Medulla oblongata (tissue), 1 donor: ENCODE results near the gene ACTN4.

Experiments used
- DNase-seq: peaks from one replicate; pipeline ENCODE4 v3.0.0-alpha.2; 2015; ENCODE audit errors: extremely low spot score

Gene ACTN4

DNA sequence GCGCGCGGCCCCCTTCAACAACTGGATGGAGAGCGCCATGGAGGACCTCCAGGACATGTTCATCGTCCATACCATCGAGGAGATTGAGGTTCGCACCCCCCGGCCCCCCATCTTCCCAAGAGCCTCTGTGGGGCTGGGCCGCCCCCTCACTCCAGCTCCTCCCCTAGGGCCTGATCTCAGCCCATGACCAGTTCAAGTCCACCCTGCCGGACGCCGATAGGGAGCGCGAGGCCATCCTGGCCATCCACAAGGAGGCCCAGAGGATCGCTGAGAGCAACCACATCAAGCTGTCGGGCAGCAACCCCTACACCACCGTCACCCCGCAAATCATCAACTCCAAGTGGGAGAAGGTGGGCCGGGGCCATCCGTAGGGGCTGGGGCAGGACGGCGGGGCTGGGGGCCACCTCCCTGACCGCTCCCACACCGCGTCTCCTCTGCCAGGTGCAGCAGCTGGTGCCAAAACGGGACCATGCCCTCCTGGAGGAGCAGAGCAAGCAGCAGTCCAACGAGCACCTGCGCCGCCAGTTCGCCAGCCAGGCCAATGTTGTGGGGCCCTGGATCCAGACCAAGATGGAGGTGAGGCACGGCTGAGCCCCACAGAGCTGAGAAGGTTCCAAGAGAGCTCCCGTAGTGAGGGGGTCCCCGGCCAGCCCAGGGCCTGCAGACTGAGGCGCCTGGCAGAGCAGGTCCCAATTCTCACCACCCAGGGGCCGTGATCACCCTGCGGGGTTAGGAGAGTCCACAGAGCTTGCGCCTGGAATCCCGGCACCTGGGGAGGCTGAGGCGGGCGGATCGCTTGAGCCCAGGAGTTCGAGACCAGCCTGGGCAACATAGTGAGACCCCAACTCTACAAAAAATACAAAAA, 76.8 kb downstream of the ACTN4 start:
- no peak for DNase-seq

- DNase-seq = no peak
These were observed 78.2 kb downstream of the ACTN4 start for GRCh38 chr19:38725469-38726283.

GRCh38 chr19:38726284-38726673, 78.8 kb downstream of the ACTN4 start:
- no peak for DNase-seq

DNA sequence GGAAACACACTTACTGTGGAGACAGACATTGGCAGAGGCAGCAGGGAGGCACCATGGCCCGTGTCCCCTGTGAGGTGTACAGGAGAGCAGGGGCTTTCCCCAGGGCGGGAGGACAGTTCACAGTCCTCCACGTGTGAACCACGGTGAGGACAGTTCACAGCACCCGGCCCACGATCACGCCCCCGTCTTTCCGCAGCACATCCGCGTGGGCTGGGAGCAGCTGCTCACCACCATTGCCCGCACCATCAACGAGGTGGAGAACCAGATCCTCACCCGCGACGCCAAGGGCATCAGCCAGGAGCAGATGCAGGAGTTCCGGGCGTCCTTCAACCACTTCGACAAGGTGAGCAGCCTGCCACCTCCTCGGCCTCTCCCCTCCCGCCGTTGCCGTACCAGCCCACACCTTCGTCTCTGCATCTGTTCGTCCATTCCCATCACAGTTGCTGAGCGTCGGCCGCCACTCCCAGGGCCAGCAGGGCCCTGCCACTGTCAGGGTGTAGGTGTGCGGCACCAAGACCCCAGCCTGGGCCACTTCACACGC, 79.4 kb downstream of the ACTN4 start:
- DNase-seq = no peak

GRCh38 chr19:38727306-38727867, 79.9 kb downstream of the ACTN4 start:
- no peak for DNase-seq

- DNase-seq = no peak
These were observed 80.6 kb downstream of the ACTN4 start for GRCh38 chr19:38727868-38728660.

DNA sequence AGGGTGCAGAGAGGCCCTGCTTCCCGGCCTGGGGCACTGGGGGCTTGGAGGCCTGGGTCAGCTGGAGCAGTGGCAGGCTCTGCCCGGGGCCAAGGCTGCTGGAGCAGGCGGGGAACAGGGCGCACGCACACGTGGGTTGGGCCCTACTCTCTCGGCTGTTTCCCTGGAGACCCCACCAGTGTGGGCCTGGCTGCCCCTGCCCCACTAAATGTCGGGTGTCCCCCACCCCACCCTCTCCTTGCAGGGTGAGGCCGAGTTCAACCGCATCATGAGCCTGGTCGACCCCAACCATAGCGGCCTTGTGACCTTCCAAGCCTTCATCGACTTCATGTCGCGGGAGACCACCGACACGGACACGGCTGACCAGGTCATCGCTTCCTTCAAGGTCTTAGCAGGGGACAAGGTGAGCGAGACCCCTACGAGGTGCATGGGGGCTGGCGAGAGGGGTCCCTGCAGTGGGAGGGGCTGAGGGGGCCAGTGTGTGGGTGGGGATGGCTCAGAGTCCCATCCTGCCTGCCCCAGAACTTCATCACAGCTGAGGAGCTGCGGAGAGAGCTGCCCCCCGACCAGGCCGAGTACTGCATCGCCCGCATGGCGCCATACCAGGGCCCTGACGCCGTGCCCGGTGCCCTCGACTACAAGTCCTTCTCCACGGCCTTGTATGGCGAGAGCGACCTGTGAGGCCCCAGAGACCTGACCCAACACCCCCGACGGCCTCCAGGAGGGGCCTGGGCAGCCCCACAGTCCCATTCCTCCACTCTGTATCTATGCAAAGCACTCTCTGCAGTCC, 81.5 kb downstream of the ACTN4 start:
- no peak for DNase-seq

DNA sequence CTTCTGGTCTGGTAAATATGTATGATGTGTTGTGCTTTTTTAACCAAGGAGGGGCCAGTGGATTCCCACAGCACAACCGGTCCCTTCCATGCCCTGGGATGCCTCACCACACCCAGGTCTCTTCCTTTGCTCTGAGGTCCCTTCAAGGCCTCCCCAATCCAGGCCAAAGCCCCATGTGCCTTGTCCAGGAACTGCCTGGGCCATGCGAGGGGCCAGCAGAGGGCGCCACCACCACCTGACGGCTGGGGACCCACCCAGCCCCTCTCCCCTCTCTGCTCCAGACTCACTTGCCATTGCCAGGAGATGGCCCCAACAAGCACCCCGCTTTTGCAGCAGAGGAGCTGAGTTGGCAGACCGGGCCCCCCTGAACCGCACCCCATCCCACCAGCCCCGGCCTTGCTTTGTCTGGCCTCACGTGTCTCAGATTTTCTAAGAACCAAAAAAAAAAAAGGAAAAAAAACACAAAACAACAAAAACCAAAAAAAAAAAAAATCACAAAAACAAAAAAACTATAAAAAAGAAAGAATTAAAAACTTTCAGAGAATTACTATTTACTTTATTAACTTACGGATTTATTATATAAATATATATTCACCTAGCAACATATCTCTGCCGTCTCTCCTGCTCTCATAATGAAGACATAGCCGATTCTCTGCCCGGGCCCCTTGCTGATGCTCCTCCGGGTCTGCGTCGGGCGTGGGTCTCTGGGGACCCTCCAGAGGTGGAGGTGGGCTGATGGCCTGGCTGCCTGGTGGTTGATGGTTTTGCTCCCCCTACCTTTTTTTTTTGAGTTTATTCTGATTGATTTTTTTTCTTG, 82.4 kb downstream of the ACTN4 start:
- DNase-seq = no peak

GRCh38 chr19:38730470-38730730, 83.0 kb downstream of the ACTN4 start:
- DNase-seq = no peak

GRCh38 chr19:38730731-38731589, 83.5 kb downstream of the ACTN4 start:
- no peak for DNase-seq

DNA sequence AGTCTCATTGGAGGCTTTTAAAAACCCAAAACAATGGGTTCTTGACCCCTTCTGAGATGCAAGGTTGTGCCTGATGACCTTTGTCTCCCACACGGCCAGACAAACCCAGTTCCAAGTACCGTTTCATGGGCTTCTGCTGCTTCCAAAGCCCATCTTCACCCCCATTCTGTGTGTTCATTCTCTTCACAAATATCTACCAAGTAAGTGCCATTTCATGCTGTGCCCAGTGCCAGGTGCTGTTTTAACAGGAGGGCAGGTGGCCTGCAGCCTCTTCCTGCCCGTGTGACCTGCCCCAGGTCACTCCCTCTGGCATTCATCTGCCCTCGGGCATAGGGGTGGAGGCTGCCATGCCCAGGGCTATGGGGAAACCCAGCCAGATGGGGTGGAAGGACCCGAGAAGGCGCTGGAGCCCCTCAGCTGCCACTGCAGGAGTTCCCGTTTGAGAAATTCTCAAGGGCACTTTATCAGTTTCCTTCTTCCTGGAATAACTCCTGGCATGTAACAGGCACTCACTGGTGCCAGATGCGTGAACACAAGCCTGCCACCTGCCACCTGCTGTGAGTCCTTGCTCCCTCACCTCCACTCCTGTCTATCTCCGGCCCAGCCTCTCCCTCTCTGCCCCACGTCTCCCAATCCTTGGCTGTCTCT, 84.3 kb downstream of the ACTN4 start:
- DNase-seq = no peak

GRCh38 chr19:38733241-38733492, 85.7 kb downstream of the ACTN4 start:
- DNase-seq = no peak

DNA sequence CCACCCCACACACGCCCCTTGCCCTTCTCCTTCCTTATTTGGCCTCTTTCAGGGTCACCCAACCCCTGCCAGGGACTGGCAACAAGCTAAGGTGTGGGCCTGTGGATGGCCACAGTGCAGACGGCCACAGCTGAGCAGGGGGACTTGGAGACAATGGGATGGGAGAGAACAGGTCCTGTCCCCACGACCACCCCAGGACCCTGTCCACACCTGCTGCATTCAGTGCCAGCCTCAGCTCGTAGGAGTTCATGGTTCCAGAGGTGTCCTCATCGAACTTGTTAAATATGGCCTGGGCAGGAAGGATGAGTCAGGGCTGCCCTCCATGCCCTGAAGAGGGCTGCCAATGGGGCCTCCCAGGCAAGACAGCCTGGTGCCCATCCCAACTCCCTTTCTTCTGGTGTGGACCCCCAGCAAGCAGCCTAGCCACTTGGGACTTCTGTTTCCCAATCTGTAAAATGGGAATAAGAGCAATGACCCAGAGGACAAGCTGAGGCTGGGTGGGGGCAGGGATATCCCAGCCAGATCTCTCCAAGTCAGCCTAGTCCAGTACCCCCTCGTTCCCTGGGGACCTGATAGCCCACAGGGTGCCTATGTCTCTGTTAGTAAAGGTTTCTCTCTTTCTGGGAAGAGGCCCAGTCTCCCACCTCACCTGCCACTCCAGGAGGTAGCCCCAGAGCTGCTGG, 86.2 kb downstream of the ACTN4 start:
- DNase-seq = no peak

- no peak for DNase-seq
These were observed 86.7 kb downstream of the ACTN4 start for GRCh38 chr19:38734176-38734425.

GRCh38 chr19:38734426-38735256, 87.2 kb downstream of the ACTN4 start:
- no peak for DNase-seq

- no peak for DNase-seq
These were observed 87.8 kb downstream of the ACTN4 start for GRCh38 chr19:38735257-38735686.

DNA sequence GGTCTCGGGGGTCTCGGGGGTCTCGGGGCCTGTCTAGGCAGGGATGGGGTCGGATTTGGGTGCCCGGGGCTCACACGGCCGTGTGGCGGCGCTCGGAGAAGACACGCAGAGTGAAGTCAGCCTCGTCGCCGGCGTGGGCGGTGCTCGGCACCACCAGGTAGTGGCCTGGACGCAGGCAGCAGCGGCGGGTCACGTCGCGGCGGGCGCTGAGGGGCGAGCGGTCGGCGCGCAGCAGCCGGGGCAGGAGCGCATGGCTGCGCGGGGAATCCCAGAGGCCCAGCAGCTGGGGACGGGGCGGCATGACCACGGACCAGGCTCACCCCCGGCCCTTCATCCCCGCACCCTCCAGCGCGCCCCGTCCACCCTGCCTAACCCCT, 88.6 kb downstream of the ACTN4 start:
- no peak for DNase-seq
